Measurements from ENCODE around the gene MED31.

GRCh38 chr17:6638046-6638908, 13.1 kb downstream of the MED31 start:
- no peak for TF ChIP-seq CTCF (IDR thresholded peaks at IDR 0.05)
- TF ChIP-seq POLR2A (IDR thresholded peaks at IDR 0.05): no peak
- no peak for TF ChIP-seq POLR2AphosphoS5 (IDR thresholded peaks at IDR 0.05)
